Caco-2 (cell line): ENCODE results near the gene GABBR1. TPM values are rescaled to one million over a fixed set of nuclear protein-coding genes. Genes with fewer than 3 reads are reported as not detected.
A peak's percentile ranks its signal among the peaks of the same experiment; 100 is the strongest.

Experiments
- BruUV-seq: library from RNA; stranded (reverse); fragments of 400-500 nt; replicated peaks from 2 replicates; lab custom pipeline; 2021; lab: Mats Ljungman, UMichigan
- CTCF ChIA-PET: fragments of 300-600 bp; sonication (Branson Sonifier 250); formaldehyde crosslinking; loops from one replicate; lab custom pipeline; 2022; ENCODE audit warnings: antibody characterized with exemption; lab: Charles Lee
- POLR2A ChIA-PET: fragments of 300-600 bp; sonication (Branson Sonifier 250); formaldehyde crosslinking; loops from one replicate; lab custom pipeline; 2022; ENCODE audit warnings: antibody characterized with exemption; lab: Charles Lee
- DNase-seq, 2 experiments: peaks; one replicate each; pipeline versions ENCODE4 v3.0.0 to v3.0.0-alpha.2; 2020 to 2022
- H3K27me3 ChIP-seq: replicated peaks from 2 replicates; pipeline ENCODE4 v1.6.0; 2011; ENCODE audit warnings: low read length; ENCODE audit not compliant: control insufficient read depth, insufficient read depth
- H3K36me3 ChIP-seq: 2 replicates; pipeline ENCODE4 v1.5.1; 2011; ENCODE audit warnings: low read length; ENCODE audit not compliant: control insufficient read depth, insufficient read depth
- H3K4me1 ChIP-seq: fragments of 250-450 bp; sonication (Bioruptor Pico); 2 replicates; pipeline ENCODE4 v1.5.1; 2020; ENCODE audit warnings: mild to moderate bottlenecking
- H3K4me3 ChIP-seq: 2 replicates; pipeline ENCODE4 v1.5.1; 2011; ENCODE audit warnings: low read depth, mild to moderate bottlenecking, control low read depth, low read length
- H3K9me3 ChIP-seq: fragments of 250-450 bp; sonication (Bioruptor Pico); 2 replicates; pipeline ENCODE4 v1.5.1; 2020; ENCODE audit warnings: mild to moderate bottlenecking, moderate library complexity
- H3K27ac Mint-ChIP-seq: one replicate; pipeline ENCODE4 v1.8.0; 2022; ENCODE audit warnings: mixed read lengths; ENCODE audit not compliant: unreplicated experiment
- H3K27me3 Mint-ChIP-seq: one replicate; pipeline ENCODE4 v1.8.0; 2022; ENCODE audit warnings: mixed read lengths; ENCODE audit not compliant: insufficient read depth, unreplicated experiment
- H3K36me3 Mint-ChIP-seq: one replicate; pipeline ENCODE4 v1.8.0; 2022; ENCODE audit warnings: mild to moderate bottlenecking, mixed read lengths; ENCODE audit not compliant: insufficient read depth, unreplicated experiment
- H3K4me1 Mint-ChIP-seq: one replicate; pipeline ENCODE4 v1.8.0; 2022; ENCODE audit warnings: low read depth, mixed read lengths; ENCODE audit not compliant: unreplicated experiment
- H3K4me3 Mint-ChIP-seq: one replicate; pipeline ENCODE4 v1.8.0; 2022; ENCODE audit warnings: mild to moderate bottlenecking, moderate library complexity, mixed read lengths; ENCODE audit not compliant: unreplicated experiment
- H3K9me3 Mint-ChIP-seq: one replicate; pipeline ENCODE4 v1.8.0; 2022; ENCODE audit warnings: mixed read lengths; ENCODE audit not compliant: unreplicated experiment
- CTCF ChIP-seq, 2 experiments: fragments of 200-600 bp in 1 of 2; IDR thresholded peaks; 1 replicate in 1 of 2; 2 replicates in 1 of 2; pipeline versions ENCODE4 v1.5.1 to v1.8.0; 2011 to 2022; ENCODE audit warnings: antibody characterized with exemption in 1 of 2, control low read depth in 1 of 2, inconsistent platforms in 1 of 2, low read depth in 1 of 2, low read length in 1 of 2, mild to moderate bottlenecking in 1 of 2, moderate library complexity in 1 of 2; ENCODE audit not compliant: insufficient read depth in 1 of 2, severe bottlenecking in 1 of 2, unreplicated experiment in 1 of 2
- intact Hi-C: fragments of 100-400 bp; cut with micrococcal nuclease; formaldehyde crosslinking; loops from one replicate; pipeline ENCODE4 v1.10.0; 2022; ENCODE audit not compliant: unreplicated experiment
- total RNA-seq: library from RNA; stranded (reverse); gene quantifications from 2 replicates; pipeline ENCODE4 v1.2.3, GENCODE V29; 2022

GABBR1 gene
- total RNA-seq, 1 experiment from 2014 or later: 3.3 TPM

GRCh38 chr6:29559524-29560287, 73.3 kb downstream of the GABBR1 start, which contains the start of gene UBD:
UBD (minus strand) TSS chr6:29559732; CDS start chr6:29559701, 31 bp downstream.
- no TSS peak for BruUV-seq
- Mint-ChIP-seq H3K9me3 (peaks cover 29% of the 10 kb centered on the region), H3K36me3 (no peaks in the 10 kb centered on the region), H3K27me3 (no peaks in the 10 kb centered on the region), H3K27ac (peak within 1 kb of the TSS; percentile 17), H3K4me3 (peak within 1 kb of the TSS; percentile 38), H3K4me1 (peaks cover 21% of the 10 kb centered on the region)
- peaks cover 20% of the 10 kb centered on the region; the same call in 1 of the 2 replicates for H3K4me1 ChIP-seq
- TF ChIP-seq CTCF (IDR thresholded peaks at IDR 0.05; ENCODE audit: insufficient read depth in 1 of 2, low read depth in 1 of 2, low read length in 1 of 2, severe bottlenecking in 1 of 2, unreplicated experiment in 1 of 2): no peak
- intact Hi-C loops: no loop called here
- no peaks in the 10 kb centered on the region for H3K36me3 ChIP-seq
- ChIA-PET POLR2A (interaction anchor here (0.5 kb wide), 1 partner anchor 1224 kb away, joined by 3 read pairs; no protein-coding TSS in a partner anchor), CTCF (interaction anchor here (1.0 kb wide), 1 partner anchor 94 kb away, joined by 3 read pairs; no protein-coding TSS in a partner anchor)
- H3K9me3 ChIP-seq: no peaks in the 10 kb centered on the region
- H3K27me3 ChIP-seq: no peaks in the 10 kb centered on the region
- DNase-seq: peak in 1 of 2 experiments; percentile 5
- H3K4me3 ChIP-seq: no peak within 1 kb of the TSS

- ChIA-PET POLR2A (no interaction called here), CTCF (interaction anchor here (1.0 kb wide), 1 partner anchor 95 kb away, joined by 3 read pairs; no protein-coding TSS in a partner anchor)
- peaks cover 21% of the 10 kb centered on the region for H3K4me1 Mint-ChIP-seq
- H3K4me3 Mint-ChIP-seq: no peak overlapping the region
- intact Hi-C loops: no loop called here
- Histone ChIP-seq H3K36me3 (no peaks in the 10 kb centered on the region), H3K4me1 (peaks cover 20% of the 10 kb centered on the region; the same call in 1 of the 2 replicates), H3K9me3 (no peaks in the 10 kb centered on the region), H3K4me3 (no peak overlapping the region), H3K27me3 (no peaks in the 10 kb centered on the region)
- no peaks in the 10 kb centered on the region for H3K36me3 Mint-ChIP-seq
- BruUV-seq: no TSS peak
- H3K27ac Mint-ChIP-seq: no peak overlapping the region
- no peak for DNase-seq
- H3K9me3 Mint-ChIP-seq: peaks cover 35% of the 10 kb centered on the region
- H3K27me3 Mint-ChIP-seq: no peaks in the 10 kb centered on the region
- no peak for TF ChIP-seq CTCF (IDR thresholded peaks at IDR 0.05; ENCODE audit: insufficient read depth in 1 of 2, low read depth in 1 of 2, low read length in 1 of 2, severe bottlenecking in 1 of 2, unreplicated experiment in 1 of 2)
These were observed 74.4 kb downstream of the GABBR1 start for GRCh38 chr6:29558439-29559079.

GRCh38 chr6:29557320-29557719, 75.7 kb downstream of the GABBR1 start:
- Histone ChIP-seq H3K4me3 (no peak overlapping the region), H3K9me3 (no peaks in the 10 kb centered on the region), H3K36me3 (no peaks in the 10 kb centered on the region), H3K4me1 (peaks cover 20% of the 10 kb centered on the region; the same call in 1 of the 2 replicates), H3K27me3 (no peaks in the 10 kb centered on the region)
- TF ChIP-seq CTCF (IDR thresholded peaks at IDR 0.05; ENCODE audit: insufficient read depth in 1 of 2, low read depth in 1 of 2, low read length in 1 of 2, severe bottlenecking in 1 of 2, unreplicated experiment in 1 of 2): no peak
- no peak for DNase-seq
- Mint-ChIP-seq H3K4me3 (no peak overlapping the region), H3K27me3 (no peaks in the 10 kb centered on the region), H3K36me3 (no peaks in the 10 kb centered on the region), H3K9me3 (peaks cover 34% of the 10 kb centered on the region), H3K27ac (no peak overlapping the region), H3K4me1 (peaks cover 21% of the 10 kb centered on the region)
- intact Hi-C loops: no loop called here
- BruUV-seq: no TSS peak
- ChIA-PET CTCF (no interaction called here), POLR2A (no interaction called here)
